GM12801 (cell line): ENCODE data around the gene BEND5.

Experiments
- CTCF ChIP-seq: IDR thresholded peaks from one replicate; pipeline ENCODE4 v1.5.1; 2011; ENCODE audit warnings: control low read depth; ENCODE audit not compliant: insufficient read length; ENCODE audit errors: extremely low read depth

The BEND5 gene

GRCh38 chr1:48701445-48701844 is 75.2 kb downstream of the BEND5 start:
- no peak for TF ChIP-seq CTCF

GRCh38 chr1:48697066-48697707 is 79.5 kb downstream of the BEND5 start:
- peak; percentile 38 for TF ChIP-seq CTCF

GRCh38 chr1:48695161-48695560 is 81.5 kb downstream of the BEND5 start:
- TF ChIP-seq CTCF: no peak

- TF ChIP-seq CTCF: no peak
These were observed 82.9 kb downstream of the BEND5 start for GRCh38 chr1:48693674-48694320.

- no peak for TF ChIP-seq CTCF
These were observed 83.5 kb downstream of the BEND5 start for GRCh38 chr1:48693180-48693579.

GRCh38 chr1:48692235-48692634 is 84.5 kb downstream of the BEND5 start:
- TF ChIP-seq CTCF: no peak

- no peak for TF ChIP-seq CTCF
These were observed 85.2 kb downstream of the BEND5 start for GRCh38 chr1:48691429-48692001.
